Activated naive CD4-positive, alpha-beta T cell treated with anti-CD3 and anti-CD28 coated beads for 36 hours (primary cell): ENCODE results near the gene OR10AD1. TPM values are rescaled to one million over a fixed set of nuclear protein-coding genes. Genes with fewer than 3 reads are reported as not detected.

Experiments used
- CTCF ChIA-PET: fragments of 350-600 bp; sonication (Branson Sonifier 250); formaldehyde crosslinking; loops from one replicate; lab custom pipeline; 2021; ENCODE audit warnings: antibody characterized with exemption; lab: Charles Lee
- DNase-seq: peaks from one replicate; pipeline ENCODE4 v3.0.0-alpha.2; 2020
- H3K27ac Mint-ChIP-seq: one replicate; pipeline ENCODE4 v1.8.0; 2021; ENCODE audit warnings: mild to moderate bottlenecking, mixed read lengths
- H3K27me3 Mint-ChIP-seq: one replicate; pipeline ENCODE4 v1.8.0; 2021; ENCODE audit warnings: low read depth, mixed read lengths
- H3K36me3 Mint-ChIP-seq: one replicate; pipeline ENCODE4 v1.8.0; 2021; ENCODE audit warnings: low read depth, mixed read lengths
- H3K4me1 Mint-ChIP-seq: one replicate; pipeline ENCODE4 v1.8.0; 2021; ENCODE audit warnings: low read depth, mixed read lengths
- H3K4me3 Mint-ChIP-seq: one replicate; pipeline ENCODE4 v1.8.0; 2021; ENCODE audit warnings: mild to moderate bottlenecking, moderate library complexity, mixed read lengths
- H3K9me3 Mint-ChIP-seq: one replicate; pipeline ENCODE4 v1.8.0; 2021; ENCODE audit warnings: mixed read lengths
- intact Hi-C: fragments of 100-400 bp; cut with micrococcal nuclease; formaldehyde crosslinking; loops from one replicate; pipeline ENCODE4 v1.15.1; 2023
- total RNA-seq, 2 experiments: library from RNA; stranded (reverse); gene quantifications; one replicate each; pipeline ENCODE4 v1.2.3, GENCODE V29; 2021

The OR10AD1 gene
- total RNA-seq, 2 experiments from 2014 or later = not detected

DNA sequence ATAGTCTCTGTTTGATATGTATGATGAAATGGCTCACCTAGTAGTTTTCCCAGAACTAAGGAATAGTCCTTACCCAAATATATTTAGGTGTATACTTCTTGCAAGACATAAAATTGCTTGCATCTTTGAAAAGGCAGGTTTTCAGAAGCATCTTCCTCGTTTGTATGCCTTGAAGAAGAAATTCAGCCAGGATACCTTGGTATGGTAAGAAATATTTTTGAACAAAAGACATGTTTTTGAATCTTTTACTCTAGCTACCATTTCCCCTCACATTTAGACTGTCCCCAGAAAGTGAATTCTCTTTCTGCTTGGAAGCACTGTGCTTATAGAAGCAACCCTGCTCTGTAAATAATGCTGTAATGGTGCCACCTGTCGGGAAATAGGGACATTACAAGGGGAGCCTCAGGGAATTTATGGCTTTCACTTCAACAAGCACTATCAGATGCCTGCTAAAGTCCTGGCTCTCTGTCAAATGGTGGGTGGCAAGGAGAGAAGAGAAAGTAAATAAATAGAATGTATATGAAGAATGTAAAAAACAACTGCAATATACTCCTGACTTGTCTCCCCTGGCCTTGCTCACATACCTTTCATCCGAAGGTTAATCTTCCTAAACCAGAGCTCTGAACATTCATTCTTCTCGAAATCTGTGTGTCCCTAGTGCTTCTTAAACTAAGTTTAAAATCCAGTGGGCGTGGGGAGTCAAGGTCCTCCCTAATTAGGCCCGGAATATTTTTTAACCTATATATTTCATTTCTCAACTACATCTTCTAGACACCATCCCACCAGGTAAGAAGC, 13.6 kb downstream of the OR10AD1 start:
- Mint-ChIP-seq H3K4me1 (peaks cover 3% of the 10 kb centered on the region), H3K9me3 (no peaks in the 10 kb centered on the region), H3K27ac (no peak overlapping the region), H3K27me3 (peaks cover 13% of the 10 kb centered on the region), H3K36me3 (no peaks in the 10 kb centered on the region), H3K4me3 (no peak overlapping the region)
- CTCF ChIA-PET = interaction anchor here (0.5 to 2.8 kb wide), 20 partner anchors 9 to 277 kb away, joined by 3 to 37 read pairs (median 3); partner anchors contain the start of gene ASB8
- intact Hi-C loops = loop anchor here (1.0 to 5.0 kb wide), 4 partner anchors 187 to 474 kb away; partner anchors contain the start of genes COL2A1 and TMEM106C
- DNase-seq = peak; percentile 87

DNA sequence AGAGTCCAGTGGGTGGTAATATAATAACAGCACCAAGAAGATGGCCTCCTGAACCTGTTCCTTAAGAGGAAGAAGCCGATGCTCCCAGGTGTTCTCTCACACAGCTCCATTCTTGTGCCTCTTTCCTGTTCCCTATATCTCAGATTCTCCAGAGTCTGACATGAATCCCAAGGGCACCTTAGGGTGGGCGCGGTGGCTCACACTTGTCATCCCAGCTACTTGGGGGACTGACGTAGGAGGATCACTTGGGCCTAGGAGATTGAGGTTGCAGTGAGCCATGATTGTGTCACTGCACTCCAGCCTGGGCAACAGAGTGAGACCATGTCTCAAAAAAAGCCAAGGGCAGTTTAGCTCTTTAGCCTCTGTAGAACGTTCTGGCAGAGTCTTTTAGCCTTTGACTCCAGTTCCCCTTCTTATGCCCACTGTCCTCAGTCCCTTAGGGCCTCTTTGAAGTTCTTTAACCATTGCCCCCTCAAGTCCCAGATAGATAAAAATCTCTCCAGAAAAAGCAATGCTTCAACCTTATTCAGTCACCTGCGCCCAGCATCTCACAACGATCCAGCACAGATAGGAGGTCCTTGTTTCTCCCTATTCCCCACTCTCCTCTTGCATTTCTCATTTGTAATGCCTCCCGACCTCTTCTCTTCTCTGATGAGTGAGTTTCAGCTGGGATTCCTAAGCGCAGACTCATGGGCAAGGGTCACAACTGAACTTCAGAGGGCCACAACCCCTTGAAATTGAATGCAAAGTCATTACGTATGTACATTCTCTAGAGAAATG, 15.0 kb downstream of the OR10AD1 start:
- no peak overlapping the region for H3K27ac Mint-ChIP-seq
- H3K36me3 Mint-ChIP-seq = no peaks in the 10 kb centered on the region
- H3K9me3 Mint-ChIP-seq = no peaks in the 10 kb centered on the region
- intact Hi-C loops = loop anchor here (5.0 kb wide), 1 partner anchor 186 kb away; the partner anchor contains the start of gene COL2A1
- no peak for DNase-seq
- CTCF ChIA-PET = interaction anchor here (0.7 to 2.8 kb wide), 7 partner anchors 8 to 246 kb away, joined by 3 to 37 read pairs (median 3); no protein-coding TSS in a partner anchor
- H3K4me1 Mint-ChIP-seq = peaks cover 4% of the 10 kb centered on the region
- H3K4me3 Mint-ChIP-seq = no peak overlapping the region
- H3K27me3 Mint-ChIP-seq = peaks cover 15% of the 10 kb centered on the region

DNA sequence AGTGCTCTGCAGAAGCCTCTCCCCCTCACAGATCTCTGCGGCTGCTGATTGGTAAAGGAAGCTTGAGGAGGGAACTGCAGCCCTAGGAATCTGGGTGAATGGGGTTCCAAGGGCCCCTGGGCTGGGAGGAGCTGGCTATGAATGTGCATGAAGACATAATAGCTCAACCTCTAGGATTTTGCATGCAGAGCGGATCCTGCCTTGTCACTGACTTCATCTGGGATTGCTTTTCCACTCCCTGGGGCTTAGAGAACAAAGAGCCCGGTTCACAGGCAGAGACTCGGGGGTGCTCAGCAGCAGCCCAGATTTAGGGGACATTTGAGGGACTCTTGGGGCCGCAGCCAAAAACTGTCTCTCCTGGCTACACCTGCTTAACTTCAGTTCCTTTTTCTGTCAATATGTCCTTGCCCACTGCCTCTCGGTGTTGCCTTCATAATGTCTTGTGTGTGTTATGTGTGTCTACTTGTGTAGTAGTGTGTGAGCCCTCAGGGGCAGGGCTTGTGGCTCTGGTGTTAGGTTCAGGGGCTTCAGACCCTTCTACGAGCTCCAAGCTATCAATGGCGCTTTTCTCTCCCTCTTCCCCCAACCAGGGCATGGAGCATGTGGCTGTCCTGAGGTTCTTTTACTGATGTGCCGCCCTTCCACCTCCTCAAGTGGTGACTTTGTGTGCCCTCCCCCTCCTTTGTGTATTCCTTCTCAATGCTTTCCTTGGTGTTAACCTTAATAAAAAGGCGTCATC, 17.7 kb downstream of the OR10AD1 start:
- H3K4me3 Mint-ChIP-seq = peak overlapping the region; percentile 33
- CTCF ChIA-PET = interaction anchor here (0.7 to 0.8 kb wide), 3 partner anchors 12 to 28 kb away, joined by 3 read pairs; partner anchors contain the start of gene ASB8
- no peak overlapping the region for H3K27ac Mint-ChIP-seq
- intact Hi-C loops = loop anchor here (5.0 kb wide), 1 partner anchor 183 kb away; the partner anchor contains the start of gene COL2A1
- peaks cover 12% of the 10 kb centered on the region for H3K4me1 Mint-ChIP-seq
- no peaks in the 10 kb centered on the region for H3K9me3 Mint-ChIP-seq
- no peaks in the 10 kb centered on the region for H3K36me3 Mint-ChIP-seq
- no peak for DNase-seq
- H3K27me3 Mint-ChIP-seq = peaks cover 15% of the 10 kb centered on the region

DNA sequence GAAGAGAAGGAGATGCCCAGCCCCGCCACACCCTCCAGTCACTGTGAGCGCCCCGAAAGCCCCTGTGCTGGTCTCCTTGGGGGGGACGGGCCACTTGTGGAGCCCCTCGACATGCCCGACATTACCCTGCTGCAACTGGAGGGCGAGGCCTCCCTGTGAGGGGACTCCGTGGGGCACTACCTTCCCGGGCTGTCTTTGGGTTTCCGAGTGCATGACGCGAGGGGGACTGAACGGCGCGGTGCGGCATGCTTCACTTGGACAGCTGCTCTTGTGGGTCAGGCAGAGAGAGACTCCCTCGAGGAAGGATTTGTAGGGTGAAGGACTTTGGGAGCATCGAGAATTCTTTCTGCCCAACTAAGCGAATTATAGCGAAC, 18.6 kb downstream of the OR10AD1 start:
- Mint-ChIP-seq H3K27ac (no peak overlapping the region), H3K36me3 (no peaks in the 10 kb centered on the region), H3K27me3 (peaks cover 15% of the 10 kb centered on the region), H3K4me1 (peaks cover 12% of the 10 kb centered on the region), H3K9me3 (no peaks in the 10 kb centered on the region), H3K4me3 (peak overlapping the region; percentile 30)
- intact Hi-C loops = loop anchor here (5.0 kb wide), 2 partner anchors 358 to 433 kb away; no protein-coding TSS in a partner anchor
- CTCF ChIA-PET = interaction anchor here (1.5 kb wide), 1 partner anchor 279 kb away, joined by 3 read pairs; no protein-coding TSS in a partner anchor
- DNase-seq = no peak

DNA sequence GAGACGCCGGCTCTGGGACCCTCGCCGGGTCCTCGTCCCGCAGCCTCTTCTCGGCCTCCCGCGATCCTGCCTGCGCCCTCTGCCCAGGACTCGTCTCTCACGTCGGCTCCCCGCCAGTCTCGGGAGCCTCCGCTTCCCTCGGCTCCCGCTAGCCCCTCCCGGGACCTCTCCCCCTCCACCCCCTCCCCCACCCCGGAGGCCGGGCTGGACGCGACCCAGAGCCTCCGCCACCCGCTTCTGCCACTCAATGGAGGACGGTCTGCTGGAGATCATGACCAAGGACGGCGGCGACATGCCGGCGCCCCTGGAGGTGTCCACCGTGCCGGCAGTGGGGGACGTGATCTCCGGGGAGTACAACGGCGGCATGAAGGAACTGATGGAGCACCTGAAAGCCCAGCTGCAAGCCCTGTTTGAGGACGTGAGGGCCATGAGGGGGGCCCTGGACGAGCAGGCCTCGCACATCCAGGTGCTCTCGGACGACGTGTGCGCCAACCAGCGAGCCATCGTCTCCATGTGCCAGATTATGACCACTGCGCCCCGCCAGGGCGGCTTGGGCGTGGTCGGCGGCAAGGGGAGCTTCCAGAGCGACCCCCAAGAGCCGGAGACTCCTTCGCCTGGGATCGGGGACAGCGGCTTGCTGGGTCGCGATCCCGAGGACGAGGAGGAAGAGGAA, 19.1 kb downstream of the OR10AD1 start:
- no peak for DNase-seq
- intact Hi-C loops = loop anchor here (1.0 to 5.0 kb wide), 5 partner anchors 14 to 433 kb away; partner anchors contain the start of genes ASB8 and TMEM106C
- CTCF ChIA-PET = interaction anchor here (1.0 to 1.5 kb wide), 4 partner anchors 107 to 279 kb away, joined by 3 to 5 read pairs (median 4); no protein-coding TSS in a partner anchor
- Mint-ChIP-seq H3K9me3 (no peaks in the 10 kb centered on the region), H3K36me3 (no peaks in the 10 kb centered on the region), H3K27me3 (peaks cover 15% of the 10 kb centered on the region), H3K27ac (no peak overlapping the region), H3K4me3 (peak overlapping the region; percentile 64), H3K4me1 (peaks cover 12% of the 10 kb centered on the region)

DNA sequence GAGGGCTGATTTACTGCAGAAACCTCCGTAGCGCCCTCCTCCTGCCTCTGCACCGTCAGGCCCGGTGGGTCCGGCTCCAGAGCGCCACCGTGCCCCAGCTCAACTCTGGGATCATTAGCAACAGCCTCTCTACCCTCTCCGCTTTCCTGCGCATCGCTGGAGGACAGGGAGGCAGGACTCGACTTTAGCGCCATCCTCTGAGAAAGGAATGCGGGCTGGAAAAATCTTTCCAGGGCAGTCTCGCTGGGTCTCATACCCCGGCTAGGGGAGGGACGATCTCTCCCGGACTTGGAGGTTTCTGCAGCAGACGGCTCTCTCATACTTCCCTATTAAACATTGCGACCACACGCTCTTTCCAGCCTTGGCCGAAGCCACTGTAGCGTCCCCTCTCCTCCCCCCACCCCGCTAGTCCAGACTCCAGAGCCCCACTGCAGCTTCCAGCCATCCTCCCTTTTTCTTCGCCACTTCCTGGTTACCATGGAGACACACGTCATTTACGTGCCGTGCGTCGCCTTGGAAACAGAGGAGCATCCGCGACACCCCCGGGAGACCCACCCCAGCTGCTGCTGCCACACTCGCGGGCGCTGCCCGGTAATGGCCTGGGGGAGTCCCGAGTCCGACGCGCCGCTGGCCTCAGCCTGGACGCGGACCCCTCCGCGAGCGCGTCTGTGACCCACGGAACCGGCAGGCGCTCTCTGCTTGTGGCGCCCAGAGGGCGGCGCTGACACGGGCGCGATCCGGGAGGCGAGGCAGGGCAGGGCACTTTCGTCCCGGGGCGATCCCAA, 19.8 kb downstream of the OR10AD1 start, which contains the start of gene CCDC184:
Gene CCDC184 (plus strand): TSS at position 554 of the 785 bp plus-strand sequence. CDS start 479 bp downstream, outside the sequence.
- H3K9me3 Mint-ChIP-seq = no peaks in the 10 kb centered on the region
- H3K36me3 Mint-ChIP-seq = no peaks in the 10 kb centered on the region
- intact Hi-C loops = loop anchor here (1.0 to 5.0 kb wide), 5 partner anchors 15 to 434 kb away; partner anchors contain the start of genes ASB8 and TMEM106C
- CTCF ChIA-PET = interaction anchor here (0.5 to 1.5 kb wide), 17 partner anchors 12 to 962 kb away, joined by 3 to 13 read pairs (median 4); partner anchors contain the start of gene ASB8
- H3K4me3 Mint-ChIP-seq = peak within 1 kb of the TSS; percentile 88
- peak; percentile 70 for DNase-seq
- H3K4me1 Mint-ChIP-seq = peaks cover 12% of the 10 kb centered on the region
- no peak within 1 kb of the TSS for H3K27ac Mint-ChIP-seq
- peaks cover 15% of the 10 kb centered on the region for H3K27me3 Mint-ChIP-seq

DNA sequence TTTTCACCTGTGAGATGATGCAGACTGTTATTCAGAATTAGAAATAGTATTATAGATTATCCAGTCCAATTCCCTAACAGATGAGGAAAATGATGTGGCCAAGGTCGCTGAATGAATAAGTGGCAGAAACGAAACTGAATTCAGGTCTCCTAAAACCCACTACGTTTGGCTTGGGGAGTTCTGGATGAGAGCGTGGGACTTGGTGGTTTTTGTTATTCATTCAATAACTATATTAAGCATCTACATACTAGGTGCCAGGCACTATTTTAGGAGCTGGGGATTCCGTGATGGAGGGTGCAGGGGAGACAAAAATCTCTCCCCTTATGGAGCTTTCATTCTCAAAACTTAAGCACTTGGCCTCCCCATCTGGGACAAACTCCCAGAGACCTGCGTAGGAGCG, 20.5 kb downstream of the OR10AD1 start:
- CTCF ChIA-PET = interaction anchor here (0.5 to 1.5 kb wide), 14 partner anchors 12 to 961 kb away, joined by 3 to 13 read pairs (median 4); partner anchors contain the start of gene ASB8
- no peak for DNase-seq
- Mint-ChIP-seq H3K4me3 (peak overlapping the region; percentile 88), H3K27me3 (peaks cover 15% of the 10 kb centered on the region), H3K4me1 (peaks cover 12% of the 10 kb centered on the region), H3K9me3 (no peaks in the 10 kb centered on the region), H3K36me3 (no peaks in the 10 kb centered on the region), H3K27ac (no peak overlapping the region)
- intact Hi-C loops = loop anchor here (1.0 to 5.0 kb wide), 5 partner anchors 16 to 435 kb away; partner anchors contain the start of genes ASB8 and TMEM106C

DNA sequence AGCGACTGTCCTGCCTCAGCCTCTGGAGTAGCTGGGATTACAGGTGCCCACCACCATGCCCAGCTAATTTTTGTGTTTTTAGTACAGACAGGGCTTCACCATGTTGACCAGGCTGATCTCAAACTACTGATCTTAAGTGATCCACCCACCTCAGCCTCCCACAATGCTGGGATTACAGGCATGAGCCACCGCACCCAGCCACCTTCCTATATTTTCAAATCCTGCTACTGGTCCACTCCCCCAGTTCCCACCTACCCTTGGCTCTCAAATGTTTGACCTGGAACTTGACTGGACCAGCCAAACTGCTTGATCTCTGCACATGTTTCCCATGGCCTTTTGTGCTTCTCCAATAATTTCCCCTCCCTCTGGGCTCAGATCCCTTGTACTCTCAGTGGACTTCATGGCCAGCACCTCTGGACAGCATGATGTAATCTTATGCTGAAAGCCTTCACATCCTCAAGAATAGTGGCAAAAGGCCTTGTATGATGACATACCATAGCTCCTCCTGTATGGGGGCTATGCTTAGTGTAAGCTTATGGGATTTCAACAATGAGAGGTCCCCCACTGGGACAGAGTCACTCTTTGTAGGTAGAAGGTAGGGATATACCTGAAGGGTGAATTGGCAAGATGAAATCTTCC, 22.1 kb downstream of the OR10AD1 start:
- Mint-ChIP-seq H3K36me3 (no peaks in the 10 kb centered on the region), H3K4me3 (no peak overlapping the region), H3K9me3 (no peaks in the 10 kb centered on the region), H3K27me3 (peaks cover 15% of the 10 kb centered on the region), H3K4me1 (peaks cover 15% of the 10 kb centered on the region), H3K27ac (no peak overlapping the region)
- DNase-seq = no peak
- intact Hi-C loops = loop anchor here (5.0 kb wide), 2 partner anchors 361 to 436 kb away; no protein-coding TSS in a partner anchor
- CTCF ChIA-PET = interaction anchor here (0.8 to 1.3 kb wide), 3 partner anchors 9 to 23 kb away, joined by 3 to 4 read pairs (median 3); no protein-coding TSS in a partner anchor

DNA sequence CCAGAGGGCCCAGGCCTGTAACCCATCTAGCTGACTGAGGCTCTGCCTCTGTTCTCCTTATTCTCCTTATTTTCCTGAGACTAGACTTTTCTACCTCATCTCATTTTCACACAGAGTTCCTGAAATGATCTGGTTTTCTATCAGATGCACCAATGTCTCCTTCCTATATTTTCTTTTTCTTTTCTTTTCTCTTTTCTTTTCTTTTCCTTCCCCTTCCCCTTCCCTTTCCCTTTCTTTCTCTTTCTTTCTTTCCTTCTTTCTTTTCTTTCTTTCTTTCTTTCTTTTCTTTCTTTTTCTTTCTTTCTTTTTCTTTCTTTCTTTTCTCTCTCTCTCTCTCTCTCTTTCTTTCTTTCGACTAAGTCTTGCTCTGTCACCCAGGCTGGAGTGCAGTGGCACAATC, 22.7 kb downstream of the OR10AD1 start:
- H3K27me3 Mint-ChIP-seq = peaks cover 16% of the 10 kb centered on the region
- CTCF ChIA-PET = interaction anchor here (1.2 to 1.3 kb wide), 2 partner anchors 8 to 9 kb away, joined by 3 to 5 read pairs; no protein-coding TSS in a partner anchor

More for the DNA sequence above, 22.7 kb downstream of the OR10AD1 start:
- H3K4me3 Mint-ChIP-seq = no peak overlapping the region
- intact Hi-C loops = loop anchor here (5.0 kb wide), 2 partner anchors 362 to 437 kb away; no protein-coding TSS in a partner anchor
- no peaks in the 10 kb centered on the region for H3K9me3 Mint-ChIP-seq
- H3K36me3 Mint-ChIP-seq = no peaks in the 10 kb centered on the region
- no peak for DNase-seq
- H3K27ac Mint-ChIP-seq = no peak overlapping the region
- H3K4me1 Mint-ChIP-seq = peaks cover 20% of the 10 kb centered on the region
